GM12878 (cell line): ENCODE data around the gene OR10V1.

Experiments used
- BRCA1 ChIP-seq: IDR thresholded peaks from 2 replicates; pipeline ENCODE4 v1.6.1; 2011; ENCODE audit warnings: low read depth, low read length, improper control_type of control experiment
- CHD1 ChIP-seq: IDR thresholded peaks from 2 replicates; pipeline ENCODE4 v1.6.1; 2012; ENCODE audit warnings: low read depth, low read length, improper control_type of control experiment
- TF ChIP-seq, protein P1 (sequence below), 3 experiments: IDR thresholded peaks in 2 of 3; conservative IDR thresholded peaks in 1 of 3; 2 replicates each; pipeline ENCODE4 v1.5.1; 2011; ENCODE audit warnings: low read depth in 3 of 3, low read length in 3 of 3, mild to moderate bottlenecking in 3 of 3, control low read depth in 2 of 3, moderate library complexity in 2 of 3, inconsistent platforms in 1 of 3, mixed read lengths in 1 of 3; ENCODE audit not compliant: control insufficient read depth in 2 of 3, insufficient read depth in 1 of 3; ENCODE audit errors: extremely low read depth in 1 of 3

DNA sequence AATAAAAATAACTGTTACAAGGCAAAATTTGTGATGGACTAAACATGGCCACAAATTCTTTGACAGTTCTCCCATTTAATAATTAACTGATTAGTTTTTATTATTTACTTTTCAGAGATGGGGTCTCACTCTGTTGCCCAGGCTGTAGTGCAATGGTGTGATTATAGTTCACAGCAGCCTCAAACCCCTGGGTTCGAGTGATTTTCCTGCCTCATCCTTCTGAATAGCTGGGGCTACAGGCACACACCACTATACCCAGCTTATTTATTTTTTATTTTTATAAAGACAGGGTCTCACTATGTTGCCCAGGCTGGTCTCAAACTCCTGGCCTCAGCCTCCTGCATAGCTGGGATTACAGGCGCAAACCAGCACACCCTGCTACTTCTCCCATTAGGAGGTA, 40.4 kb downstream of the OR10V1 start:
- no peak for TF ChIP-seq BRCA1
- TF ChIP-seq, protein P1, sequence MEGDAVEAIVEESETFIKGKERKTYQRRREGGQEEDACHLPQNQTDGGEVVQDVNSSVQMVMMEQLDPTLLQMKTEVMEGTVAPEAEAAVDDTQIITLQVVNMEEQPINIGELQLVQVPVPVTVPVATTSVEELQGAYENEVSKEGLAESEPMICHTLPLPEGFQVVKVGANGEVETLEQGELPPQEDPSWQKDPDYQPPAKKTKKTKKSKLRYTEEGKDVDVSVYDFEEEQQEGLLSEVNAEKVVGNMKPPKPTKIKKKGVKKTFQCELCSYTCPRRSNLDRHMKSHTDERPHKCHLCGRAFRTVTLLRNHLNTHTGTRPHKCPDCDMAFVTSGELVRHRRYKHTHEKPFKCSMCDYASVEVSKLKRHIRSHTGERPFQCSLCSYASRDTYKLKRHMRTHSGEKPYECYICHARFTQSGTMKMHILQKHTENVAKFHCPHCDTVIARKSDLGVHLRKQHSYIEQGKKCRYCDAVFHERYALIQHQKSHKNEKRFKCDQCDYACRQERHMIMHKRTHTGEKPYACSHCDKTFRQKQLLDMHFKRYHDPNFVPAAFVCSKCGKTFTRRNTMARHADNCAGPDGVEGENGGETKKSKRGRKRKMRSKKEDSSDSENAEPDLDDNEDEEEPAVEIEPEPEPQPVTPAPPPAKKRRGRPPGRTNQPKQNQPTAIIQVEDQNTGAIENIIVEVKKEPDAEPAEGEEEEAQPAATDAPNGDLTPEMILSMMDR (IDR thresholded peaks at IDR 0.05 in 2 of 3, conservative IDR thresholded peaks at IDR 0.05 in 1 of 3; ENCODE audit: control insufficient read depth in 2 of 3, extremely low read depth in 1 of 3, insufficient read depth in 1 of 3, low read depth in 3 of 3, low read length in 3 of 3) = no peak
- TF ChIP-seq CHD1 = no peak
